Measurements from ENCODE around the gene GLP2R.

GRCh38 chr17:9911089-9911488, 85.4 kb downstream of the GLP2R start:
- TF ChIP-seq GATA2 (IDR thresholded peaks at IDR 0.05; ENCODE audit: low read depth, low read length) (no peak), GATA3 (IDR thresholded peaks at IDR 0.05; ENCODE audit: low read depth, low read length) (no peak)
